Measurements from ENCODE around the gene CDK5.
"Not testable (repeated sequence)": the region's sequence is repeated elsewhere in the genome, so short reads cannot be mapped to it uniquely, and the experiment has no call there.

Gene CDK5

DNA sequence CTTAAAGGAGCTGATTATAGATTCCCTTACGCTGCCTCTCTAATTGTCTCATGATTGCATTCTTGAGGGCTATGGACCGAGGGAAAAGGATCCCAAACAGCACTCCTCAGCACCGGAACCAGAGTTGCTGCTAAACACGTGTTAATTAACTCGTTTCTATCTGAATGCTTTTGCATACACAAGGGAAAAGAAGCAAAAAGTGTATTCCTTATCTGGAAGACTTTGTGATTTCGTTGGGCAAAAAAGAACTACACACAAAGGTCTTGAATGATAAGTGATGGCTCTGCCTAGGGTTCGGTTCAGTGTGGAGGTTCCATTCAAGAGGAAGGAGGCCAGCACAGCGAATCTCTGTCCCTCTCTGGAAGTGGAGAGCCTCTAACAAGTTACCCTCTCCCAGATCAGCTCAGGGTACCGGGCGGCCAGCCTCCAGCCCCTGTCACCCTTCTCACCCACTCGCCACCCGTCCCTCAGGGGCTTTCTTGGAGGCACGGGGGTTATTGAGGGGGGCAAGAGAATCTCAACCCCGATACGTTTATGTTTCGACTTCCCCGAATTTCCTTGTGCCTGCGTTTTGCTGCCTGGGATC is 1.2 kb upstream of the CDK5 start:
- DNase-seq (ENCODE audit: low read depth in 2 of 3, low spot score in 1 of 3), result no peak

DNA sequence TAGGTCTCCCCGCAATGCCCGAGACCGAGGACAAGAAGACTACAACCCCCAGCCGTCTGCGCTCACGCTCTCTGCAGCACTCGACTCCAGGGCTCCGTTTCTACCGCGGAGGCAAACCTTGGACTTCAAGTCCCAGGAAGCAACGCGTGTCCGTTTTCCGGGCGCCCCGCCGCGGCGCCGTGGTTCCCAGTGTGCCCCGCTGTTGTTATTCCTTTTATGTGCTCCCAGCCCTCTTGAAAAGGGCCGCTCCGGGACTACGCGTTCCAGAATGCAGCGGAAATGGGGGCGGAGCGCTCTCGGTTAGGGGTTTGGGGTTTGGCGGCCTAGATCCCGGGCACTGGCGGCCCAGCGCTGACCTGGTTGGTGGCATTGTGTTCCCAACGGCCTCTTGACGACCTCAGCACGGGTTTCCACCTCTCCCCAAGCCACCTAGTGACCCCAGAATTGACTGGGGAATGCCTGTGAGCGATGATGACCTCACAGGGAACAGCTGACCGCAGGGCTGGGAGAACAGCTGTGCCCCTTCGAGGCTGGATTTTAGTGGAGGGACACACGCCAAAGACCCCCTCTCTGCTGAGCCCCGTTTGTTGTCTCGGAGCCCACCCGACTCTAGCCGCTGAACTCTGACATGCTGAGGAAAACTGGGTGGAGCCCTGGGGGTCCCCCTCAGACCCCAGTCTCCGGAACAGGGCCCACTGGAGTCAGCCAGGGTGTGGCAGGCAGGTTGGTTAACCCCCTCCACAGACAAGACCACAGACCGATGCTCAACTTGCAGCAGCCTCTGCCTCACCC is 488 bp upstream of the CDK5 start:
- DNase-seq (ENCODE audit: low read depth in 2 of 3, low spot score in 1 of 3), result peak; percentile 92 to 97 (median 96)

DNA sequence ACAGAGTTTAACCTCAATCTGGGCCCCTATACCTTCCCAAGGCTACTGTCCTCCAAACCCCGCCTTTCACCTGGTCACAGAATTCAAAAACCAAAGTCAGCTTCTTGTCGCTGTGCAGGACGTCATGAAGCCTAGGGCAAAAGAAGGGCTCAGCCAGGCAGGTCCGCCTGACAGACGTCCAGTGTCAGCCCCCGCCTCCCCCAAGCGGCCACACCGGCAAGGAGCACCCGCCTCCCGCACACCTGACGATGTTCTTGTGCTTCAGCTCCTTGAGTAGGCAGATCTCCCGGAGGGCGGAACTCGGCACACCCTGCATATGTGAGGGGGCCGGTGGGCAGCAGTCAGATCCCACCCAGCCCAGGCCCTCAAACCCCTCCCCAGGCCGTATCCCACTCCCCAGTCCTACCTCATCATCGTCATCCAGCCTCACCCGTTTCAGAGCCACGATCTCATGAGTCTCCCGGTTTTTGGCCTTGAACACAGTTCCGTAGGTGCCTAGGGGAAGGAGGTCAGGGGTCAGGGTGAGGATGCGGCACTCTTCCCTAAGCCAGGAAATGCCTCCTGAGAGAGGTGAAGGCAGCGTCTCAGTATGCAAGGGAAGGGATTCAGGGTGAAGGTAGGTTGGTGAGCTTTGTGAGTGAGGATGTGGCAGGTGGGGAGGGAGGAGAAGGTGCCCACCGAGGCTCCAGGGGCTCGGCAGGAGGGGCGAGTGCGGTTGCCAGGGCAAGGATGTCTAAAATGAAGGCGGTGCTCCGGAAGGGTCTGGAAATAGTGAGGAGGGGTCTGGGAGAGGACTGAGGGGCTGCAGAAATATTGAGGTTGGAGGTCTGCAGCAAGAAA is 811 bp downstream of the CDK5 start:
- DNase-seq (ENCODE audit: low read depth in 2 of 3, low spot score in 1 of 3), result no peak

DNA sequence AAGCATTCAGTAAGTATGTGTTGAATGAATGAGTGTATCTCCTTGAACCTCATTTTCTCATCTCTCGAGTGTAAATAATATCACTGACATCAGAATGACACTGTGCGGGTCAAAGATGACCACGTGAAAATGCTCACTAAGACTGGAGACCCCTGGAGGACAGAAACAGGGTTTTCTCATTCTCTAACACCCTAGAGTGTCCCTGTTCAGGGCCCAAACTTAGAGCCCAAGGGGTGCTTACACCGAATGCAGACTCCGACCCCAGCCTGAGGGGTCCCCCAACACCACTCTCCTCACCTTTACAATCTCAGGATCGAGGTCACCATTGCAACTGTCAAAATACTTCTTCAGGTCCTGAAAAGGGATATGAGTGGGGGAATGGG is 1.4 kb downstream of the CDK5 start:
- no peak for DNase-seq (ENCODE audit: low read depth in 2 of 3, low spot score in 1 of 3)

DNA sequence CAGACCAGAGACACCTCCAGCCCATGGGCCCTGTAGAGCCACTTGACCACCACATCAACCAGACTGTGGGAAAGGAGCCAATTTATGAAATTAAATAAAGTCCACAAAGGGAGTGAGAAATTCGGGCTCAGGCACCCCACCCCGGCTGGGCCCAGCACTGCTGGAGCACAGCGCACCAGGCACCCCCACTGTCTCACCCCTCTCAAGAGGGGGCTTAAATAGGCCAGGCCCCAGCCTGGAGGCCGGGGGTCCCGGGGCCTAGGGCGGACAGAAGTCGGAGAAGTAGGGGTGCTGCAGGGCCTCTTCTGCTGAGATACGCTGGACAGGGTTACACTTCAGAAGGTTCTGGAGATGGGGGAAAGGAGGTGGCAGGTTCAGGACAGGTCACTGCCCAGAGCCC is 3.9 kb downstream of the CDK5 start:
- DNase-seq (ENCODE audit: low read depth in 2 of 3, low spot score in 1 of 3), result no peak

DNA sequence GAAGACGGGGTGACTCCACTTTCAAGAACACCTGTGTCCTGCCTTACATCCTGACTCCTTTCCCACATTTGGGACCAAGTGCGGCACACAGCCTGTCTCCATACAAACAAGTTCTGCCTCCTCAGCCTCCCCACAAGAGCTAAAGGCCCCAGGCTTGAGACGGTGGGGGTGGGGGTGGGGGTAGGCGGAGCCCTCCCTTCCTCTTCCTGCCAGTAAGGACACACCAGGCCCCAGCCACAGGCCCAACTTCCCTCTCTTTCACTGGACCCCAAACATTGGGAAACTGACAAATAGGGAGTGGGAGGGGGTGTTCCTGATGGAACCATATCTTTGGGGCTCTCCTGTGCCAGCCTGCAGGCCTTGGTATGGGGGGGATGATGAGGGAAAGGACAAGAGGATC is 4.6 kb downstream of the CDK5 start:
- DNase-seq (ENCODE audit: low read depth in 2 of 3, low spot score in 1 of 3), result no peak

DNA sequence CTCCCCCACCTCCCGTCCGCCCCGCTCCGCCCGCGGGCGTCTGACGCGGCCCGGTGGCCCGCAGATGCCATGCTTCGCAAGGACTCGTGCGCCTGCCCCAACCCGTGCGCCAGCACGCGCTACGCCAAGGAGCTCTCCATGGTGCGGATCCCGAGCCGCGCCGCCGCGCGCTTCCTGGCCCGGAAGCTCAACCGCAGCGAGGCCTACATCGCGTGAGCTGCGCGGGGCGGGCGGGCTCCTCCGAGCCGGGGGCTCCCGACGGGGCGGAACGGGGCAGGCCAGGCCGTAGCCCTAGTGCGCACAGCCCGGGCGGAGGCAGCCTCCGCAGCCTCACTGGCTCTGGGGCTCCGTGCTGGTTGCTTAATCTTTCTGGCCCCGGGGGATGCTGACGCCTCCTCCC is 6.6 kb downstream of the CDK5 start:
- DNase-seq (ENCODE audit: low read depth in 2 of 3, low spot score in 1 of 3), result peak in 2 of 3 donors; percentile 14 to 28

DNA sequence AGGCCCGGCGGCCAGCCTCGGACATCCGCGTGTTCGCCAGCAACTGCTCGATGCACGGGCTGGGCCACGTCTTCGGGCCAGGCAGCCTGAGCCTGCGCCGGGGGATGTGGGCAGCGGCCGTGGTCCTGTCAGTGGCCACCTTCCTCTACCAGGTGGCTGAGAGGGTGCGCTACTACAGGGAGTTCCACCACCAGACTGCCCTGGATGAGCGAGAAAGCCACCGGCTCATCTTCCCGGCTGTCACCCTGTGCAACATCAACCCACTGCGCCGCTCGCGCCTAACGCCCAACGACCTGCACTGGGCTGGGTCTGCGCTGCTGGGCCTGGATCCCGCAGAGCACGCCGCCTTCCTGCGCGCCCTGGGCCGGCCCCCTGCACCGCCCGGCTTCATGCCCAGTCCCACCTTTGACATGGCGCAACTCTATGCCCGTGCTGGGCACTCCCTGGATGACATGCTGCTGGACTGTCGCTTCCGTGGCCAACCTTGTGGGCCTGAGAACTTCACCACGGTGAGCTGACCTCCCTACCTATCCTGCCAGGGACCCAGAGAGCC is 8.7 kb downstream of the CDK5 start:
- no peak for DNase-seq (ENCODE audit: low read depth in 2 of 3, low spot score in 1 of 3)

DNA sequence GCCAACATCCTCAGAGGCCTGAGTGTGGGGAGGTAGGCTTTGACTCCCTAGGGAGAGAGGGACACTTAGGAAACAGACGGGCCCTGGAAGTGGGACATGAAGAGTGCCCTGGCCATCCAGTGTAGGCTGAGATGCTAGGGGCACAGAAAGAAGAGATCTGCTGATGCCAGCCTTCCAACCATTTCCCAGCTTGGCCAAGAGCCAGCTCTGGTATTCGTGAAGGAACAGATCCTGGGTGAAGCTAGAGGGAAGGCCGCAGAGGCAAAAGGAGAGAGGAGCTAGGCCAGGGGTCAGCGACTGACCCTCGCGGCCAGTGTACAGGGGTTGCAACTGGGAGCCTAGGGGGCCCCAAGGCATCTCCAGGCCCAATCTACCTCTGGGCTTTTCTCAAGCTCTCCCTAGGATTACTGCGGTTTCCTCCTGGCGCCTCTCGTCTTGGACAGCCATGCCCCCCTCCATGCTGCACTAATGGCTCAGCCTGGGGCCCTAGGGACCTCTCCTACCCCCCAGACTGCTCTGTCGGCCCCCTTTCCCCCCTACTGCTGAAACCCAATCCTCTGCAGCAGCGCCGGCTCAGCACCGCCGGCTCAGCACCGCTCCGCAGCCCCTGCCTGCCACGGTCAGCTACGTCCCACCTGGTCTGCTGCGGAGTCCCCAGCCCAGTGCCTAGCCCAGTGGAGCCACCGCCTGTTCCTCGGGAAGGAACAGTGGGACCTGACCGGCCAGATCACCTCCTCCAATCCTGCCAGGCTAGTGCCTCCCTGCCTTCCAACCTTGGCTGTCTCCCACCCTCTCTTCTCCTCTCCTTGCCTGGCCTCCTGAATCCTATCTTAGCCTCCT is 9.5 kb downstream of the CDK5 start, which contains the start of gene ASIC3:
ASIC3 (plus strand) TSS at position 556 of the 840 bp plus-strand sequence. CDS start 355 bp downstream, outside the sequence.
- DNase-seq (ENCODE audit: low read depth in 2 of 3, low spot score in 1 of 3), result no peak

DNA sequence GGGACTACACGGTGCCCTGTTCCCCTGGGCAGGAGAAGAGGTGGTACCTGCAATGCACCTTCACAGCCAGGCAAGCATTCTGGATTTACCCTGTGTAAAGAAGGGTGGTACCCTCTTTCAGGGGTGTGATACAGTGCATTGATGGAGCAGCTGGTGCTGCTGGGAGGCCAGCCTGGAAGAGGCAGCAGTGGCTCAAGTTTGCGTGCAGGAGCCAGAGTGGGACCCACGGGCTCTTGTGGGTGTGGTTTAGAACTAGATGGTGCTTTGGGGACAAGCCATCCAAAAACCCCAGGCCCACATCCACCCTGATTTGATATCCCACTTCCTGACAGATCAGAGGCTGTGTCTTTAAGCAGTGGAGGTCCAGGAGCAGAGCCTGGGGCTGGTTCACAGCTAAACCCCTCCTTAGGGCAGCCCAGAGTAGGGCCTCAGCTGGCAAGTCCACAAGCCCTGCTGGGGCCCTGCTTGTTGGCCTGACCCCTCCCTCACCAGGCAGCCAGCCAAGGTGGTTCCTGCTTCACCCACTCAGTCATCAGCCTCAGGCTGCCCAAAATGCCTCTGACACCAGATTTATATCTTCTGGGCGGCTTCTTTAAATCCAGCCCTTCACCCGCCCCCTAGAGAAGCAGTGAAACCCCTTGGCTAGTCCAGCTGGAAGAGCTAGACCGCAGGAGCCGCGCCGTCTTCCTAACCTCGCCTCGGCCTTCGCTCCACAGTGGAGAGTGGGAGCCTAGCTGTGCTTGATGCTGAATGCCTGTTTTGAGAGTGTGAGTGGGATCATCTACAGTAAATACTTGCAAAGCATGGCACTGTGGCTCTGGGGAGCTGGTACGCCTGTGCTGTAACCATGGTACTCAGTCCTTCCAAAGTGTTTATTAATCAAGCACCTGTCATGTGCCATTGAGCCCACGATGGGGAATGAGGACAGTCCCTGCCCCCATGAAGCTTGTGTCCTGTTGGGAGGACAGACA is 10.8 kb downstream of the CDK5 start:
- DNase-seq (ENCODE audit: low read depth in 2 of 3, low spot score in 1 of 3), result no peak

DNA sequence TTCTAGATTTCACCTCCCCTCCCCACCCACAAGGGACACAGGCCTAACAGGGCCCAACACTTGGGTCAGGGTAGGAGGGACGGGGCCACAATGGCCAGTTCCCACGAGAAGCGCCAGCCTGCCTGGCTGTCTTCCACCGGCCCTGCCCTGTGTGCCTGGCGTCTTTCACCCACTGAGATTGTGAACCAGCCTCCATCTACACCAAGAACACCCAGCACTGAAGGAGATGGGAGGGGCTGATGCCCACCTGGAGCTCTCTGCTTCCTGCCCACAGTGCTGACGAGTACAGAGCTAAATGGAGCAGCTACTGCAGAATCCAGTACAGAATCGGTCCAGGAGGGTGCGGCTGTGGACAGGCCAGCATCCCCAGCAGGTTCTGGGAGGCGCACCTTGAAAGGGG is 11.7 kb downstream of the CDK5 start:
- DNase-seq (ENCODE audit: low read depth in 2 of 3, low spot score in 1 of 3), result no peak

DNA sequence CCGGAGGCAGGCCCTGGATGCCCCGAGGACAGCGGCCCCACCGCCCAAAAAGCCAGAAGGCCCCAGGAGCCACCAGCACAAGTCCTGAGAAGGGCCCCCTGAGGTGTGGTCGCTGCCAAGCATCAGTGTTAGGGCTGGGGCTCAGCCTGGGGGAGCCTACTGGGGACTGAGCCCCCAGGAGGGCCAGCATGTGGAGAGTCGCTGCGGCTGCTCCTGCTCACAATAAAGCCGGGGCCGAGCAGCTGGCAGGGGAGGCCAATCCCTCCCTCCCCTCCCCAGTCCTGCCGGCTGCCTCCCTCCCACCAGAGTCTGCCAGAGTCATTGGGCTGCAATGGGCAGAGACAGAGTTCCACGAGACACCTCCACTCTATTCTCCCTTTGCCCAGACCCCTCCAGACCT is 12.4 kb downstream of the CDK5 start:
- no peak for DNase-seq (ENCODE audit: low read depth in 2 of 3, low spot score in 1 of 3)

DNA sequence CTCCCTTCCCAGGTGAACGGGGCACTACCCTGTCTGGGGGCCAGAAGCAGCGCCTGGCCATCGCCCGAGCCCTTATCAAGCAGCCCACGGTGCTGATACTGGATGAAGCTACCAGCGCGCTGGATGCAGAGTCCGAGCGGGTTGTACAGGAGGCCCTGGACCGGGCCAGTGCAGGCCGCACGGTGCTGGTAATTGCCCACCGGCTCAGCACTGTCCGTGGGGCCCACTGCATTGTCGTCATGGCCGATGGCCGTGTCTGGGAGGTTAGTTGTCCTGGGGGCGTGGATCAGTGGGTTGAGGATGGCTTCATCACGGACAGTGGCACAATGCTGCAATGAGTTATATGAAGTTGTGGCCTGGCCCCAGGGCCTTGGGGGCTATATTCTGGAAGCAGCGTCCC is 13.7 kb downstream of the CDK5 start:
- DNase-seq (ENCODE audit: low read depth in 2 of 3, low spot score in 1 of 3), result no peak

DNA sequence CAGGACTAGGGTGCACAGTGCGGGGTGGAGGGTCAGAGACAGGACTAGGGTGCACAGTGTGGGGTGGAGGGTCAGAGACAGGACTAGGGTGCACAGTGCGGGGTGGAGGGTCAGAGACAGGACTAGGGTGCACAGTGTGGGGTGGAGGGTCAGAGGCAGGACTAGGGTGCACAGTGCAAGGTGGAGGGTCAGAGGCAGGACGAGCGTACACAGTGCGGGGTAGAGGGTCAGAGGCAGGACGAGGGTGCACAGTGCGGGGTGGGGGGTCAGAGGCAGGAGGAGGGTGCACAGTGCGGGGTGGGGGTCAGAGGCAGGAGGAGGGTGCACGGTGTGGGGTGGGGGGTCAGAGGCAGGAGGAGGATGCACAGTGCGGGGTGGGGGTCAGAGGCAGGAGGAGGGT is 14.2 kb downstream of the CDK5 start:
- DNase-seq (ENCODE audit: low read depth in 2 of 3, low spot score in 1 of 3), result not testable (repeated sequence)

DNA sequence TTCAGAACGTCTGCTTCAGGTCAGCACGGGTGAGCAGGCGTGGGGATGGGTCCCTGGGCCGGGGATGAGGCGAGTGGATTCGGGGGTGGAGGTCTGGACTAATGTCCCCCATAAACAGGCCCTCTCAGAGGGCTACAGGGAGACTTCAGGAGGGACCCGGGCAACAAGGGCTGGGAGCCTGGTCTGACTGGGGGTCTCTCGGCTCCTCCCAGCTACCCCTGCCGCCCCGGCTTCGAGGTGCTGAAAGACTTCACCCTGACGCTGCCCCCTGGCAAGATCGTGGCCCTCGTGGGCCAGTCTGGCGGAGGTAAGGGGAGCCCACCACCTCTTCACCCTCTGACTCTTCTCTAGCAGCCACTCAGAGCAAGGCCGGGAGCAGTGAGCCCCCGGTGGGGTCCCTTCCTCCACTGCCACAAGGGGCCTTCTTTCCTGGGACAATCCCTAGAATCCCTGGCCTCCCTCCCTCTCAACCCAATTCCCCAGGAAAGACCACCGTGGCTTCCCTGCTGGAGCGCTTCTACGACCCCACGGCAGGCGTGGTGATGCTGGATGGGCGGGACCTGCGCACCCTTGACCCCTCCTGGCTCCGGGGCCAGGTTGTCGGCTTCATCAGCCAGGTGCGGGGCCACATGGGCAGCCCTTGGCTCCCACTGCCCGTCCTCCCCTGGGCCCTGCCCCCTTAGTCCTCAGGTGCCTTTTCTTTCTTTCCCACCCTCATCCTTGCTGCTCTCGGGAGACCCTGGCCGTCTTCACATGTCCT is 16.9 kb downstream of the CDK5 start:
- no peak for DNase-seq (ENCODE audit: low read depth in 2 of 3, low spot score in 1 of 3)

DNA sequence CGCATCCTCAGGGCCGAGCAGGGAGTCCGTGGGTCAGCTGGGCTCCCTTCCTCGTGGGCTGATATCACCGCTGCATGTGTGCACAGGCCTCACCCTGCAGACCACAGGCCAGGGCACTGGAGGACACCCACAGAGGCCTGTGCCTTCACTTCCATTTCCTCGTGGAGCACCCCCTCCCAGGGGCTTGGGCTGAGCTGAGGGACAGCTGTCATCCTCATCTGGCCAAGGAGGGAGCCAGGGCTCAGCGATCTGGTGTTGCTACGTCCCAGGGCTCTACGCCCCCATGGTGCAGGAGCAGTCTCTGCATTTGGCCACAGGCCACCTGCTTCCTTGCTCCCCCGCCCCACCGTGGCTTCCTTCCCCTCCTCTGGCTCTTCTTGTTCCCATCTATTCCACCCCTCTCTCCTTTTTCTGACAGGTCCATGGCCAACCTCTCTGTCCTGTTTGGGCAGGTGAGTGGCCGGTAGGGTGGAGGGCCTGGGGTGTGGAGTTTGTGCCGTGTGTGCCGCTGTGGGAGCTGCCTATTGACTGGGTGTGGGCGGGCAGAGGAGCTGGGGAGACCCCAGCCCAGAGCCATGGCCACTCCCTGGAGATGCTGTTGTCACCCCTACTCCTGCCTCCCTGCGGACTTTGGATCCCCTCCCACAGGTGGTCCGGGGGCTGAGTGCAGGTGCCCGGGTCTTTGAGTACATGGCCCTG is 17.7 kb downstream of the CDK5 start:
- no peak for DNase-seq (ENCODE audit: low read depth in 2 of 3, low spot score in 1 of 3)

DNA sequence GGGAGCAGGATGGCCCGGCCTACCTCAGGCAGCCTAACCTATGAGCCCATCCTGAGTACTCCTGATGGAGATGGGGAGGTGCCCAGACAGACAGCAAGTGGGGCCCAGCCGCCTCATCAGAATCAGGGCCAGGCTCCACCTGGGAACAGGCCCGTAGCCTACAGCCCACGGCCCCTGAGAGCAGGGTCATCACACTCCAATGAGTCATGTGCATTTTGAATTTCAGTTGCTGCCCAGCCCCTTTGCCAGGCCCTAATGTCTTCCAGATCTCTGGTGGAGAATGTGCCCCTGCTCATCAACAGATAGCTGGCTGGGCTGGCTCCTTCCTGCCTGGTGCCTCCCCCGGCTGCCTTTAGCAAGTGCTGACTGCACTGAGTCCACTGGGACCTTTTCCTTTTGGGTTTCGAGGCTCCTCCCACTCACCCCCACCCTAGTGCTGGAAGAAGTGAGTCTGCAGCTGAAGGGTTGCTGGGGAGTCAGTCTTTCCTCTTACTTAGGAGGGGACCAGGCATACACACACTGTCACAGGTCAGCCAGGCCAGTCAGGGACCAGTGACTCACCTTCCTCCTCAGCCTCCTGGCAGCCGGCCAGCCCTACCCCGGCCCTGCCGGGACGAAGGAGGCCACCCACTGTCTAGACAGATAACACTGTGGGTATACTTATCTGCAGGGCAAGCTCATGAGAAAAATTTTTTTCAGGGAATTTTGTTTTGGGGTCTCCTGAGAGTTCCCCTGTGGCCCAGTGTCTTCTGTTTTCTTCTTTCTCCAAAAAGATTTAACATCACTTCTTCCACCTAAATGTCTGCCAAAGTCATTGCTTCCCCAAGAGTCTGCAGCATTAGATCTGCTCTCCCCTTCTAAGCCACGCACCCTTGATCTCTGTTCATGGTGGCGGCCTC is 18.5 kb downstream of the CDK5 start:
- DNase-seq (ENCODE audit: low read depth in 2 of 3, low spot score in 1 of 3), result peak; percentile 70 to 80 (median 79)
